ENCODE measurements around the gene SLC25A33.

SLC25A33 gene

GRCh38 chr1:9629445-9630201, 90.4 kb downstream of the SLC25A33 start:
- H3K36me3 Mint-ChIP-seq (ENCODE audit: low read depth) = peaks cover 29% of the 10 kb centered on the region
- H3K27me3 Mint-ChIP-seq = no peaks in the 10 kb centered on the region
- peak overlapping the region; percentile 91 for H3K4me3 Mint-ChIP-seq
- H3K4me1 Mint-ChIP-seq (ENCODE audit: low read depth) = peaks cover 73% of the 10 kb centered on the region
- H3K9me3 Mint-ChIP-seq = no peaks in the 10 kb centered on the region
- peak overlapping the region; percentile 97 for H3K27ac Mint-ChIP-seq

GRCh38 chr1:9630331-9631111, 91.3 kb downstream of the SLC25A33 start:
- H3K4me3 Mint-ChIP-seq = peak overlapping the region; percentile 91
- peaks cover 38% of the 10 kb centered on the region for H3K36me3 Mint-ChIP-seq (ENCODE audit: low read depth)
- H3K27ac Mint-ChIP-seq = peak overlapping the region; percentile 97
- no peaks in the 10 kb centered on the region for H3K27me3 Mint-ChIP-seq
- H3K4me1 Mint-ChIP-seq (ENCODE audit: low read depth) = peaks cover 82% of the 10 kb centered on the region
- H3K9me3 Mint-ChIP-seq = no peaks in the 10 kb centered on the region

GRCh38 chr1:9631613-9632012, 92.3 kb downstream of the SLC25A33 start:
- Mint-ChIP-seq H3K27me3 (no peaks in the 10 kb centered on the region), H3K4me1 (ENCODE audit: low read depth) (peaks cover 81% of the 10 kb centered on the region), H3K9me3 (no peaks in the 10 kb centered on the region), H3K4me3 (peak overlapping the region; percentile 91), H3K36me3 (ENCODE audit: low read depth) (peaks cover 46% of the 10 kb centered on the region), H3K27ac (peak overlapping the region; percentile 97)

- H3K27ac Mint-ChIP-seq = peak overlapping the region; percentile 97
- H3K27me3 Mint-ChIP-seq = no peaks in the 10 kb centered on the region
- peaks cover 78% of the 10 kb centered on the region for H3K4me1 Mint-ChIP-seq (ENCODE audit: low read depth)
- no peaks in the 10 kb centered on the region for H3K9me3 Mint-ChIP-seq
- peak overlapping the region; percentile 91 for H3K4me3 Mint-ChIP-seq
- peaks cover 58% of the 10 kb centered on the region for H3K36me3 Mint-ChIP-seq (ENCODE audit: low read depth)
Observed at GRCh38 chr1:9633493-9633892, 94.2 kb downstream of the SLC25A33 start.

- H3K27ac Mint-ChIP-seq = peak overlapping the region; percentile 97
- peak overlapping the region; percentile 19 for H3K4me3 Mint-ChIP-seq
- H3K4me1 Mint-ChIP-seq (ENCODE audit: low read depth) = peaks cover 86% of the 10 kb centered on the region
Observed at GRCh38 chr1:9634582-9634981, 95.3 kb downstream of the SLC25A33 start.

More at GRCh38 chr1:9634582-9634981, 95.3 kb downstream of the SLC25A33 start:
- Mint-ChIP-seq H3K36me3 (ENCODE audit: low read depth) (peaks cover 63% of the 10 kb centered on the region), H3K9me3 (no peaks in the 10 kb centered on the region), H3K27me3 (no peaks in the 10 kb centered on the region)
